HG02588 (cell line): ENCODE results near the gene MUC4.
"Not testable (repeated sequence)": the region's sequence is repeated elsewhere in the genome, so short reads cannot be mapped to it uniquely, and the experiment has no call there.

Experiments
- ATAC-seq: cut with Tn5 transposase; IDR thresholded peaks from one replicate; pipeline ENCODE4 v1.9.1; 2021; ENCODE audit warnings: mild to moderate bottlenecking, moderate library complexity; ENCODE audit not compliant: unreplicated experiment

MUC4 gene

DNA sequence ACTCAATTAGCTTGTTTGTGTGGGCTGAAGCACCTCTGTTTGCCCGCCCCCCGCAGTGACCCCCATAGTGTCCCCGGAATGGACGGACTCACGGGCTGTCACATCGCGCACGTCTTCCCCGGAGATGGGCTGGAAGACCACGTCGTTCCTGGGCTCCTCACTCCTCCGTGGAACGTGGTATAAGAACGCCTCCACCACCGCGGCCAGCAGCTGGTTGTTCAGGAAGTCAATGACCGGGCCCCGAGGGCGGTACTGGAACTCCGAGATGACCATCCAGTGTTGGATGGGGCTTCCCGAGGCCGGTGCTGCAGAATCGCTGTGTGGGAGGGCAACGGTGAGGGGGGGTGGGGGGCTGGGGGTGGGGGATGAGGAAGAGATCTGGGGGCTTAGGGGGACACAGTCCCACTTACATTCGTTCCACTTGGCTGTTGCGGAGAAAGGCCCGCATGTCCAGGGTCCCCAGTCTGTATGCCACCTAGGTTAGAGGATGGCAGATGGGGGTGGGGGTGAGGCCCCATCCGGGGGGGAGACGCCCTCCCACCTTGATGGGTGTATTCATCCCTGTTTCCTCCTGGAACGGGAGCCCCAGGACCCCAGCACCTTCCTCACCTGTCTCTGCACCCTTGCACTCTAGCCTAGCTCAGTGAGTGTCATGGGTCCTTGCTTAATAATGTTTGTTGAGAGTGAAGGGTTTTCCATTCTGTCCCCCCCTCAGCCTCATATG lies 60.8 kb downstream of the MUC4 start:
- ATAC-seq, result no peak

DNA sequence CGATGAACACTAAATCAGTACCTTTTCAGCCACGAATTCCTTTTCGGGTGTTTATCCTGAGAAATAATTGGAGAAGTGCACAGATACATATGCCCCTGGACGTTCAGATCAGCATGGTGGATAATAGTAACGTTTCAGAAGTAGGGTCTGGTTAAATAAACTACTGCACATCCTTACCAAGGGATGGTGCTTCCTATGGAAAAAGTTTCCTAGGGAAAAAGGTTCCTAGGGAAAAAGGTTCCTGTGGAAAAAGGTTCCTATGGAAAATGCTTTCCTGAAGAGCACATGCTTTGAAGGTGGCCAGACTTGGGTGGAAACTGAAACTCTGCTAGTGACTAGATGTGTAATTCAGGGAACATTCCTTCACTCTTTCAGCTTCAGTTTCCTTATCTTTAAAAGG lies 62.6 kb downstream of the MUC4 start:
- ATAC-seq, result not testable (repeated sequence)

DNA sequence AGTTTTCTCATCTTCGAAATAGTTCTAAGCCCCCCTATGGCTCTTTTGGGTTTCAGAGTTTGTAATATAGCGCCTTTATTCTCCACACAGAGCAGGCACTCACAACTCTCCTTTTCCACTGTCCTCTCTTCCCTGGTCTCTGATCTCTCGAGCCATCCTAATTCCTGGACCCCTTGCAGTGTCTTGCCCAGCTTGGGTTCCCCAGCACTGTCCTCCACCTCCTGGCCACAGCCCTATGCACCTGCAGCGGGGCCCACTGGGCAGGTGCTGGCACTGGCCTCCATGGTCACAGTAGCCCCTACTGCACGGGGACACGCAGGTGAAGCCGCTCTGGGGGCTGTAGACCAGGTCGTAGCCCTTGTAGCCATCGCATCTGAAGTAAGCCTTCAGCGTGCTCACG lies 63.1 kb downstream of the MUC4 start:
- ATAC-seq, result no peak

DNA sequence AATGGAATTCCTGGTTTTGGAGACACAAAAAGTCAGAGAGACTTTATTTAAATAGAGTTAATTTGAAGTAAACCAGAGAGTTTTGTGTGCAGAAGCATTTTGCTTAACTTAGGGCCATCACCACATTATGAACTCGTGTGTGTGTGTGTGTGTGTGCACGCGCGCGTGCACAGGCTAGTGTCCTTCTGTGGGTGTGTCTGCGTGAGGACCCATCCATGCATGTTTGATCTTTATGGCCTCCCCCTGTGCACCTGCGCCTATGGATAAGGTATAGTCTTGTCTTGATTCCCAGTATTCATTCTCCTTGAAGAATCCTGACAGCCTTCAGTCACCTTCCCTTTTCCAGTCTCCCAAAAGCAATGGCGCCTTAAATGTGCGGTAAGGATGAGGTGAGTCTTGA lies 65.0 kb downstream of the MUC4 start:
- no peak for ATAC-seq

DNA sequence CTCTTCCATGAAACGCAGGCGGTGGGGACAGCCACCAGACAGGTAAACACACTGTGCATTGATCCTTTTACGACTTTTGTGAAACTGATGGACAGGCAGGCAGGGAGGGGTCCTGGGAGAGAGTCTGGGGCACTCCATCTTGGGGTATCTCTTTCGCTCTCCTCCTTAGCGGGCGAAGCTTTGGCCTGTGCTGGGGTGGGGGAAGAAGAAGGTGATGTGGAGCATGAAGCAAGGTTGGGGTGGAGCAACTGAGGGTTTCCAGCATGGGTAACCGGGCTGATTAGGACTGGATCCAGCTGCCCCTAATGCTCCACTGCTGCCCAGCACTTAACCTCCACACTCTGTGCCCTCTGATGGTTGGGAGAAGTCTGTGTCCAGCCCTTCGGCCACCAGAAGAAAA lies 65.4 kb downstream of the MUC4 start:
- ATAC-seq, result no peak

DNA sequence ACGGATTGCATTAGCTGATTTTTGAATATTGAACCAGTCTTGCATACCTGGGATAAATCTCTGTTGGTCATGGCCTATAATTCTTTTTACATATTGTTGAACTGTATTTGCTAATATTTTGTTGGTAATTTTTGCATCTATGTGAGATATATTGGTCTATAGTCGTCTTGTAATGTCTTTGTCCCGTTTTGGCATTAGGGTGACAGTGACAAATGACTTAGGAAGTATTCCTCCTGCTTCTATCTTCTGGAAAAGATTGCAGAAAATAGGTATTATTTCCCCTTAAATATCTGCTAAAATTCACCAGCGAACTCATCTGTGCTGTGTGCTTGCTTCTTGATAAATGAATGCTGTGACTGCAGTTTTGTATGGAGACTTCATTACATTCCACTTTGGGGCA lies 67.3 kb downstream of the MUC4 start:
- no peak for ATAC-seq

DNA sequence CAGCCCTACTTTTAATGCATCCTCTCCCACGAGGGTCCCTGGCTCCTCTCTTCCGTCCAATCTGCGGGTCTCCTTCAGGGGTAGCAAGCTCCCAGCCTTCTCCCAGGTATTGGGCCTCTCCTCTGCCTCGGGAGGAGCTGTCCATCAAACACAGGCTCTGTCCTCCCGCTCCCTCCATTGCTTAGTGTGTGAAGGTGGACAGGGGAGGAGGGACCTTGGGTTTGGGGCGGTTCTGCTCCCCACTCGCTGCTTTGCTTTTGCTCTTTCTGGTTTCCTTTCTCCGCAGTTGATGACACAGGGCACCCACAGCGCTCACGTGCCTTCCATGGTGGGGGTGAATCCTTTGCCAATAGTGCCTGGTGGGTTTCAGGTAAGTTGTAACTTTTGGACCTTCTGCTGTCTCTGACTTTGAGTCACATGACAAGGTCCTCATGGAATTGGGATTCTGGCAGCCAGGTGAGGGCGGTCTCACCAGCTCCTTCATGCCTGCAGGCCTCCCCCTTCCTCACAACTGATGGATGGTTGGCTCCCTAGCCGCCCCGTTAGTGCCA lies 72.1 kb downstream of the MUC4 start:
- ATAC-seq, result no peak

DNA sequence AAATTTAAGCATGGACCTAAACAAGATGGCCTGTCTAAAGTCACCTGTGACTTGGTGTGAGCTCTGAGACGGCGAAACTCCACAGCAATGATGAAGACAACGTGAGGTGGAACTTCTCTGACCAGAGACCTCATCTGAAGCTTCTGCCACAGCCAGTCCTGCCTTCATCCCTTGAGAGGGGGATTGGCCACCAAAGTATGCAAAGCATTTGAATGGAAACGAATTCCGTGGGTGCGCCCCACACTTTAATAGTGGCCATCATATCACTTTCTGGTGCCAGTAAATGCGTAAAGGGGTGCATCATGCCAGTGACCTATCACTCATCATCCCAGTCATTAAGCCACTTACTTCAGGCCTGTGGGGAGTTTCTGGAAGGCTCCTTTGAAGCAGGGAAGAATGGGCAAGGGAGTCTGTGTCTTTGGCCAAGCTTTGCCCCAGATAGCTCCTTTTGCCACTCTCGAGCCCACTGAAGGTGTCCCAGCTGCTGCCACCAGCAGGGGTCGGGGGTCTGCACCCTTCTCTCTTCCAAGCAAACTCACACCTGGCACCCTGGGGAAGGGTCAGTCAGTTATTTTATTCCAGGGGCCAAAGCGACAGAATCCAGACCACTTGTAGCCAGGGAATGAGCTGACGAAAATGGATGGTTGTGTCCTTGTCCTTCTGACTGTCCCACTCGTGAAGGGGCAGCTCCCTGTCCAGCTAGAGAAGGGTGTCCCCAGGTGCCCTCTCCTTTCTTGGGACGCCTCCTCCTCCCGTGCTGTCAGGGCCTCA lies 73.3 kb downstream of the MUC4 start:
- no peak for ATAC-seq

DNA sequence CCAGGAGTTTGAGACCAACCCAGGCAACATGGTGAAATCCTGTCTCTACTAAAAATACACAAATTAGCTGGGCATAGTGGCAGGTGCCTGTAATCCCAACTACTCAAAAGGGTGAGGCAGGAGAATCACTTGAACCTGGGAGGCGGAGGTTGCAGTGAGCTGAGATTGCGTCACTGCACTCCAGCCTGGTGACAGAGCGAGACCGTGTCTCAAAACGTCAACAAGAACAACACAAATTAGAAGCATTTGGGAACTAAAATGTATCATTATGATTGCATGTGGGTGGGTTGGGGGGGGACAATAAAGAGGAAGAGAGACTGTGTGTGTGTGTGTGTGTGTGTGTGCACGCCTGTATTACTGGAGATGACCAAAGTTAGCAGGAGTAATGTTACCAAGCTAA lies 73.9 kb downstream of the MUC4 start:
- ATAC-seq, result not testable (repeated sequence)

DNA sequence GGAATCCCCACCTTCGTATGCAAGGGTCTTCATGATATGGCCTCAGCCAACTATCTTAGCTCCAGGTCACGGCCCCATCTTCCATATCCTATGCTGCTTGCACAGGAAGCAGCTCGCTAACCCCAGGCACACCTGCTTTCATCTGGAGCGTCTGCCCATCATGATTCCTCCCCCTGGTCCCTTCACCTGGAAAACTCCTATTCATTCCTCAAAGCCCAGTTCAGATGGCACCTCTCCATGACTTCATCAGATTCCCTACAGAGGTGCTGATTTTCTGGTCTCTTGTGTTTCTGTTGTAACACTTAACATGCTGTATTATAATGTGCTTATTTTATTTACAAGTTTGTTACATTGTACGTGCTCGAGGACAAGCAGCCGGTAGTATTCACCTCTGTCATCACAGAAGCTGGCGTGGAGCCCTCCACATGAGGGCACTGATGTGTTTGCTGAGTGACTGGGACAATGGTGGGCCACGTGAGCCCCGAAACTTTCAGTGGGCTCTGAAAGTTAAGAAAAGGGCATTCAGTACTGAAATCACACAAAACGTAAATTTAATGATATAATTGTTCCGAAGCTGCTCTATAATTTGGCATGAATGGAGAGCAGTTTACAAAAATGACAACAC lies 74.8 kb downstream of the MUC4 start:
- ATAC-seq, result no peak

DNA sequence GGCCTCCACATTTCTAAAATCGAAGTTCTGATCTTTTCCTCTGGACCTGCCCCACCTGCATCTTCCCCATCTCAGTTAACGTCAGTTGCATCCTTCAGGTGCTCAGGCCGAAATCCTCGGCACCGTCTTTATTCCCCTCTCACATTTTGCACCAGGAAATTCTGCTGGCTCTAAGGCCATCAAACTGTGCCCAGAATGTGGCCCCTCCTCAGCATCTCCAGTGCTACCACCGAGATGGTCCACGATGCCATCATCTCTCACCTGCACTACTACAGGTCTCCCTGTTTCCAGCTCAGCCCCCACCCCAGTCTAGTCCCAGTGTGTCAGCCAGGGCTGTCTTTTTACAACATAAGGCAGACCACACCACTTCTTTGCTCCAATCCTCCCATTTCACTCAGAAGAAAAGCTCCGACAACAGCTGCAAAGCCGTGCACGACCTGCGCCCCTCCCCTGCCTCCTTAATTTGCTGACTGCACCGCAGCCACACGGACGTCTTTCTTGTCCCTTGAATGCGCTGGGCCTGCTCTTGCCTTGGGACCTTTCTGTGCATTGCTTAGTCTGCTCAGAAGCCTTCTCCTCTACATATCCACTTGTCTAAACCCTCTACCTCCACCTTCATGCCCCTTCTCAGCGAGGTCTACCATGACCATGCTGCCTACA lies 76.6 kb downstream of the MUC4 start:
- ATAC-seq, result no peak

DNA sequence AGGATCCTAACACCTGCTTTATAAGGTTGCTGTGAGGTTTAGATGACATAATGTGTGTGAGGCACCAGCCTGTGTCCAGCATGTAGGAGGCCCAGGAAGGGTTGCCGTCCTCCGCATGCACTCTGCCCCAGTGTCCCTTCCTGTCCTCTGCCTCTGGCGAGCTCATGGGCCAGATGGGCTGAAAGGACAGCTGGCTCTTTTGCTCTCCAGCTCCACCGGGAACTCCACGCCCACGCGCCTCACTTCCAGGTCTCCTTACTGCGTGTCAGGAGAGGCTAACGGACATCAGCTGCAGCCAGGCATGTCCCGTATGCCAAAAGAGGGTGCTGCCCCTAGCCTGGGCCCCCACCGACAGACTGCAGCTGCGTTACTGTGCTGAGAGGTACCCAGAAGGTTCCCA lies 78.8 kb downstream of the MUC4 start:
- no peak for ATAC-seq

DNA sequence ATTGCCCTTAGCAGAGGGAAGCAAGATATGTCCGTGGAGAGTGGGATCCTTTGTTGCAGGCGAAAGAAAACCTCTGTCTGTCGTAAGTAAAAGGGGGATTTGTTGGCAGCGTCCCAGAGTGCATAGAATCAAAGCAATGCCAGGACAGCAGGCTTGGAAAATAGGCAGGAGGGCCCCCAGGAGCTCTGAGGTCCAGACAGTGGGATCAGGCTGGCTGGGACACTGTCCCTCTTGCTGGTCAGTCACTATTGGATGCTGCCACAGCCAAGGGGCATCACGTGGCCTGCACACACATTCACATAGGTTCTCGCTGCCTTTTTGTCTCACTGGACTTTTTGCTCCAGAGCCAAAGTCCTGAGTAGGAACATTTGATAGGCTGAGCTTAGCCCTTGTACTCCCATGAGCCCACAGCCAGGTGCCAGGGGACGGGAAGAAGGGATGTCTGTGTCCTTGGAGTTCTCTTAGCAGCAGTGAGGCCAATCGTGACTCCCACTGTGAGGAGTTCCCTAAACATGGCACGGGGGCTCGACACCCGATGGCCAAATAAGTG lies 80.3 kb downstream of the MUC4 start:
- no peak for ATAC-seq

DNA sequence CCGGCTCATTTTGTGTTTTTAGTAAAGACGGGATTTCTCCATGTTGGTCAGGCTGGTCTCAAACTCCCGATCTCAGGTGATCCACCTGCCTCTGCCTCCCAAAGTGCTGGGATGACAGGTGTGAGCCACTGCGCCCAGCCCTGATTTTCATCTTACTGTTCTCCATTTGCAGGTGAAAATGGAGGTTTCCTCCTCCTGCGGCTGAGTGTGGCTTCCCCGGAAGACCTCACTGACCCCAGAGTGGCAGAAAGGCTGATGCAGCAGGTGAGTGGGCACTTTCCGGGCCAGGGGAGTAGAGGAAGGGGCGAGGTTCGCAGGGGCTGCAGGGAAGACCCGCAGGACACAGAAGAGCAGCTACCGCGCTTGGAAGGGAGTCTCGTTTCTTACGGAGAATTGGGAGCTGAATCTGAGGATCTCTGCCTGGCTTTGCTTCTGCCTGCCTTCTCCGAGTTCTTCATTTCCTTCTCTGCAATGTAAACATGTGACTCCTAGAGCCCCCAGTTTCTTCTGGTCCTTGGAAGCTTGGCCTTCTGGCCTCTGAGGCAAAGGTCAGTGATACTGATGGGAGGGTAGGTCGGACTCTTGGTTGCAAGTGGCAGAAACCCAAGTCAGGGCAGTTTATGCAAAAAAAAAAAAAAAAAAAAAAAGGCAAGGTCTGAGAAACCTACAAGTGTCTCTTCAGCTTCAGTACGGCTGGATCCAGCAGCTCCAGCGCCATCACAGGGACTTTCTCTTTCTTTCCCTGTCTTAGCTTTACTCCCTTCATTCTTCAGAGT lies 82.1 kb downstream of the MUC4 start:
- no peak for ATAC-seq

DNA sequence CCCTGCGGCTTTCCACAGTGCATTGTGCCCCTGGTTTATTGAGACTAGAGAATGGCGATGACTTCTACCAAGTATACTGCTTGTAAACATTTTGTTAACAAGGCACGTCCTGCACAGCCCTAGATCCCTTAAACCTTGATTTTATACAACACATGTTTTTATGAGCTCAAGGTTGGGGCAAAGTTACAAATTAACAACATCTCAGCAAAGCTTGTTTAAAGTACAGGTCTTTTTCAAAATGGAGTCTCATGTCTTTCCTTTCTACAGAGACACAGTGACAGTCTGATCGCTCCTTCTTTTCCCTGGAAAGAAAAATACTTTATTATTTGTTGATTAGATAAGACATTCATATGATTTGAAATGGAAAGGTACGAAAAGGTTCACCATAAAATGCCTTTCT lies 82.9 kb downstream of the MUC4 start:
- not testable (repeated sequence) for ATAC-seq

DNA sequence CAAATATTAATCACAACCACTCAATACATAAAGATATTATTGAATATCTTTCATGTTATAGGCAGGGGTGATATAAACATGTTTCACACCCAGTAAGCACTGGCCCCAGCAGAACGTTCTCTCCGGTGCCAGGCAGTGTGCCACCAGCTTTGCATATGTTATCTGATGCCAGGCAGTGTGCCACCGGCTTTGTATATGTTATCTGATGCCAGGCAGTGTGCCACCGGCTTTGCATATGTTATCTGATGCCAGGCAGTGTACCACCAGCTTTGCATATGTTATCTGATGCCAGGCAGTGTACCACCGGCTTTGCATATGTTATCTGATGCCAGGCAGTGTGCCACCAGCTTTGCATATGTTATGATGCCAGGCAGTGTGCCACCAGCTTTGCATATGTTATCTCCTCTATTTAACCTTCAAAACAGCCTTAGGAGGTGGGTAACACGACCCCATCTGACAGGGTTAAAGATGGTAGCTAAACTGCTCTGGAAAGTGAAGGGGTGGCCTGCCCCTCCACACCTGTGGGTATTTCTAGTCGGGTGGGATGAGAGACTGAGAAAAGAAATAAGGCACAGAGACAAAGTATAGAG lies 84.0 kb downstream of the MUC4 start:
- ATAC-seq, result no peak

DNA sequence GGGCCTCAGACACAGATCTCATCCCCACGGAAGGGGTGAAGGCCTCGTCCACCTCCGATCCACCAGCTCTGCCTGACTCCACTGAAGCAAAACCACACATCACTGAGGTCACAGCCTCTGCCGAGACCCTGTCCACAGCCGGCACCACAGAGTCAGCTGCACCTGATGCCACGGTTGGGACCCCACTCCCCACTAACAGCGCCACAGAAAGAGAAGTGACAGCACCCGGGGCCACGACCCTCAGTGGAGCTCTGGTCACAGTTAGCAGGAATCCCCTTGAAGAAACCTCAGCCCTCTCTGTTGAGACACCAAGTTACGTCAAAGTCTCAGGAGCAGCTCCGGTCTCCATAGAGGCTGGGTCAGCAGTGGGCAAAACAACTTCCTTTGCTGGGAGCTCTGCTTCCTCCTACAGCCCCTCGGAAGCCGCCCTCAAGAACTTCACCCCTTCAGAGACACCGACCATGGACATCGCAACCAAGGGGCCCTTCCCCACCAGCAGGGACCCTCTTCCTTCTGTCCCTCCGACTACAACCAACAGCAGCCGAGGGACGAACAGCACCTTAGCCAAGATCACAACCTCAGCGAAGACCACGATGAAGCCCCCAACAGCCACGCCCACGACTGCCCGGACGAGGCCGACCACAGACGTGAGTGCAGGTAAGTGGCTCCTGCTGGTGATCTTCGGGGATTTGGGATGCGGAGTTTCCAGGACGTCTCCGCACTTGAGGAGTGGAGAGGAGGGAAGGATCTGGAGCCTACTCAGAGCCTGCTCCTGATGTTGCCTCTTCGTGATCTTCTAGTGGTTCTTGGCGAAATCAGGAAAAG lies 85.6 kb downstream of the MUC4 start:
- not testable (repeated sequence) for ATAC-seq

DNA sequence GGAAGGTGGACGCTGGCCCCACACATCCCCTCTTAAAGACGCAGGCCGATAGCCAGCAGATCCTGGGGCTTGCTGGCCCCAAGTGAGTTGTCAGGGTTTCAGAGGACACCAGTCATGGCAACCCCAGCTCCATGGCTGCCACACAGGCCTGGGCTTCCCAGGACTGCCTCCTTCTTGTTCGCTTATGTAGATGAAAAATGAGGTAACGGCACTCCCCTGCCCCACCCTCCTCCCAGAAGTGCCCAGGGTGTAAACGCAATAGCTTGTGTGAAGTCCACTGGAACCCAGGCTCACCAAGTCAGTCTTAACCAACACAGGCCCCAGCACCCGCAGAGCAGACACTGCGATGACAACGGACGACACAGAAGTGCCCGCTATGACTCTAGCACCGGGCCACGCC lies 87.4 kb downstream of the MUC4 start:
- ATAC-seq, result not testable (repeated sequence)

DNA sequence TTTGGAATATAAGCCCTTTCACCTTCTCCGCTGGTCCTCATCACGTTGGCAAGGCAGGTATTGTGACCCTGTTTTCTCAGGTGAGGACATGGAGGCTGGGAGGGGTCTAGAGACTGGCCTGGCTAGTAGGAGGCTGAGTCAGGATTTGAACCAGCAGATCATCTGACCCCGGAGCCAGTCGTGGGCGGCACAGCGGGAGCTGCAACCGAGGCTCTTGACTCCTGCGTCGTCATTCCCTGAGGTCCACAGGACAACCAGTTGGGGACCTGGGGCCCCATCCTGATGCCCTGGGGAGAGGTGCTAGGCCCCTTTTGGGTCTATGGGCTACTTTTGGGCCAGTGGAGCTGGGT lies 88.8 kb downstream of the MUC4 start:
- ATAC-seq, result not testable (repeated sequence)
